DND-41 (cell line): Measurements from ENCODE around the gene MEP1A.

Experiments used
- ATAC-seq: fragments of 200-7000 bp; cut with Tn5 transposase; 3 replicates; pipeline ENCODE4 v1.9.1; 2021; ENCODE audit warnings: low read depth; ENCODE audit not compliant: insufficient read depth
- DNase-seq: peaks from one replicate; pipeline ENCODE4 v3.0.0-alpha.2; 2020
- H2AFZ ChIP-seq: 2 replicates; pipeline ENCODE4 v1.6.0; 2012; ENCODE audit warnings: low read depth, low read length
- H3K27ac ChIP-seq: 2 replicates; pipeline ENCODE4 v1.5.1; 2012; ENCODE audit warnings: low read length, inconsistent platforms
- H3K27me3 ChIP-seq: fragments of 200-600 bp; sonication (generic); 2 replicates; pipeline ENCODE4 v1.6.0; 2012; ENCODE audit warnings: low read length, mild to moderate bottlenecking, inconsistent platforms; ENCODE audit not compliant: insufficient read depth, poor library complexity
- H3K36me3 ChIP-seq: 2 replicates; pipeline ENCODE4 v1.5.1; 2012; ENCODE audit warnings: low read length, inconsistent platforms; ENCODE audit not compliant: insufficient read depth
- H3K4me1 ChIP-seq: 2 replicates; pipeline ENCODE4 v1.5.1; 2012; ENCODE audit warnings: mild to moderate bottlenecking, low read length; ENCODE audit not compliant: insufficient read depth
- H3K4me2 ChIP-seq: 2 replicates; pipeline ENCODE4 v1.6.0; 2012; ENCODE audit warnings: mild to moderate bottlenecking, moderate library complexity, low read length, inconsistent platforms; ENCODE audit not compliant: insufficient read depth
- H3K4me3 ChIP-seq, 2 experiments: fragments of 200-600 bp in 1 of 2; shearing (Covaris generic) in 1 of 2; 2 replicates each; pipeline ENCODE4 v1.5.1; 2012 to 2016; ENCODE audit warnings: inconsistent platforms in 2 of 2, low read length in 2 of 2, mild to moderate bottlenecking in 2 of 2, low read depth in 1 of 2, moderate library complexity in 1 of 2
- H3K79me2 ChIP-seq: 2 replicates; pipeline ENCODE4 v1.6.0; 2012; ENCODE audit warnings: low read length, inconsistent platforms; ENCODE audit not compliant: insufficient read depth
- H3K9ac ChIP-seq: 2 replicates; pipeline ENCODE4 v1.6.0; 2012; ENCODE audit warnings: low read depth, mild to moderate bottlenecking, inconsistent platforms, low read length, moderate library complexity
- H3K9me3 ChIP-seq: 2 replicates; pipeline ENCODE4 v1.5.1; 2012; ENCODE audit warnings: low read length, moderate library complexity, mild to moderate bottlenecking, inconsistent platforms; ENCODE audit not compliant: insufficient read depth, severe bottlenecking
- H4K20me1 ChIP-seq: 2 replicates; pipeline ENCODE4 v1.6.0; 2012; ENCODE audit warnings: low read length; ENCODE audit not compliant: insufficient read depth
- EZH2 ChIP-seq: IDR thresholded peaks from 3 replicates; pipeline ENCODE4 v1.6.1; 2012; ENCODE audit warnings: borderline replicate concordance, low read depth, mild to moderate bottlenecking, moderate library complexity, low read length, inconsistent platforms; ENCODE audit not compliant: severe bottlenecking
- TF ChIP-seq, protein P1 (sequence below): IDR thresholded peaks from 2 replicates; pipeline ENCODE4 v1.5.1; 2012; ENCODE audit warnings: borderline replicate concordance, low read length, moderate library complexity, mild to moderate bottlenecking; ENCODE audit not compliant: poor library complexity, severe bottlenecking; ENCODE audit errors: extremely low read depth

The MEP1A gene

DNA sequence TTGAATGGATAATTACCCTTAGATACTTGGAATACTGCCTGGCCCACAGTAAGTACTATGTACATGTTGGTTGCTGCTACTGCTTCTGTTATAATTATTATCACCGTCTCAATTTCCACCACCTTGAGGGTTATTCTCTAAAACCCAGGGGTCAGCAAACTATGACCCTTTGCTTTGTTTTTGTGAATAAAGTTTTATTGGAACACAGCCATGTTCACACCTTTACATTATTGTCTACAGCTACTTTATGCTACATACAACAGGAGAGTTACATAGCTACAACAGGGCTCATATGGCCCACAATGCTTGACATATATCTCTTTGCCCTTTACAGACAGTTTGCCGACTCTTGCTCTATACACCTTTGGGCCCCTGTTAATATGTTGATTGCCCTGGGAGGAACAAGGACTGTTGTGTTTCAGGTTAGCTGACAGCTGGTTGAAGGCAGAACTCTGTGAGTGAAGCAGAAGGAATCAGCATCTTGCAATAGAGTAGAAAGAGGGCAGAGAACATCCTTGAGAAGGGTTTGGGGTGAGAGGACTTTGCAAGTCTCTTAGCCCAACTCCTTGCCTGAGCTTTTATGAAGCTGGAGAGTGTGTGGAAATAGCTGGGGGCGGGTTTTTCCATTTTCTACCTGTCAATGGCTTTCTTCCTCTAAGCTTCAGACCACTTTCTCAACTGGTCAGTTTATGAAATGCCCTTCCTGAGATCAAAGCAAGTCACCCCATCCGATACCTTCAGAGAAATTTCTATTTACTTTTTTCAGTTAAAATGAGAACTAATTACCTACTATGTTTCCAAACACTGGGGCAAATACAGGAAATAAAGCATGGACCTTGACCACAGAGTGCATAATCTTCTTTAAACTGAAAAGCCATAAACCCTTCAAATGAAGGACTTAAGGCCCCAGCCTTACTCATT, 3.5 kb upstream of the MEP1A start:
- no peak overlapping the region for H2AFZ ChIP-seq

DNA sequence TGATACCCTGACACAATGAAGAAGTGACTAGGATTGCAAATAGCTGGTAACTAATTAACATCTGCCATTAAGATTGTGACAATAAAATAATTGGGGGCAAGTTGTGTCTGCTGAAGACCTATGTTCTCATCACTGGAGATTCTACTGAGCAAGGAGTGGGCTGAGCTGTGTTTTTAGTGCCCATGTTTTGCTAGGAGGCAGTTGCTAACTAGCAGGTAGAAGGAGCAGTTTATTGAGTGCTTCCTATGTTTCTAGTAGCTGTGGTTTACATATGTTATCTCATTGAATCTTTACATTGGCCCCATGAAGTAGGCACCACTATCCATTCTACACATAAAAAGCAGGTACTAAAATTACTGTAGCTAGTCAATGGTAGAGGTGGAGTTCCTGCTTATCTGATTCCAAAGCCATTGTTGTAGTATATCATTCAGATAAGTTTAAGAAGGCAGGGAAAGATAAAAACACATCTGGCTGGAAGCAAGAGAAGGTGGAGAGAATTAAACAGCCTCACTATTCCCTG, 2.8 kb upstream of the MEP1A start:
- no peaks in the 10 kb centered on the region for H3K79me2 ChIP-seq
- ATAC-seq, result no peak

More for the DNA sequence above, 3.5 kb upstream of the MEP1A start:
- ATAC-seq (no peak), DNase-seq (no peak)
- Histone ChIP-seq H3K4me2 (no peak overlapping the region), H4K20me1 (no peaks in the 10 kb centered on the region), H3K9me3 (no peaks in the 10 kb centered on the region), H3K9ac (no peak overlapping the region), H3K27ac (no peak overlapping the region), H3K79me2 (no peaks in the 10 kb centered on the region), H3K4me1 (no peaks in the 10 kb centered on the region), H3K4me3 (no peak overlapping the region), H3K36me3 (no peaks in the 10 kb centered on the region), H3K27me3 (no peaks in the 10 kb centered on the region)
- TF ChIP-seq, protein P1, sequence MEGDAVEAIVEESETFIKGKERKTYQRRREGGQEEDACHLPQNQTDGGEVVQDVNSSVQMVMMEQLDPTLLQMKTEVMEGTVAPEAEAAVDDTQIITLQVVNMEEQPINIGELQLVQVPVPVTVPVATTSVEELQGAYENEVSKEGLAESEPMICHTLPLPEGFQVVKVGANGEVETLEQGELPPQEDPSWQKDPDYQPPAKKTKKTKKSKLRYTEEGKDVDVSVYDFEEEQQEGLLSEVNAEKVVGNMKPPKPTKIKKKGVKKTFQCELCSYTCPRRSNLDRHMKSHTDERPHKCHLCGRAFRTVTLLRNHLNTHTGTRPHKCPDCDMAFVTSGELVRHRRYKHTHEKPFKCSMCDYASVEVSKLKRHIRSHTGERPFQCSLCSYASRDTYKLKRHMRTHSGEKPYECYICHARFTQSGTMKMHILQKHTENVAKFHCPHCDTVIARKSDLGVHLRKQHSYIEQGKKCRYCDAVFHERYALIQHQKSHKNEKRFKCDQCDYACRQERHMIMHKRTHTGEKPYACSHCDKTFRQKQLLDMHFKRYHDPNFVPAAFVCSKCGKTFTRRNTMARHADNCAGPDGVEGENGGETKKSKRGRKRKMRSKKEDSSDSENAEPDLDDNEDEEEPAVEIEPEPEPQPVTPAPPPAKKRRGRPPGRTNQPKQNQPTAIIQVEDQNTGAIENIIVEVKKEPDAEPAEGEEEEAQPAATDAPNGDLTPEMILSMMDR, result no peak
- TF ChIP-seq EZH2, result no peak

DNA sequence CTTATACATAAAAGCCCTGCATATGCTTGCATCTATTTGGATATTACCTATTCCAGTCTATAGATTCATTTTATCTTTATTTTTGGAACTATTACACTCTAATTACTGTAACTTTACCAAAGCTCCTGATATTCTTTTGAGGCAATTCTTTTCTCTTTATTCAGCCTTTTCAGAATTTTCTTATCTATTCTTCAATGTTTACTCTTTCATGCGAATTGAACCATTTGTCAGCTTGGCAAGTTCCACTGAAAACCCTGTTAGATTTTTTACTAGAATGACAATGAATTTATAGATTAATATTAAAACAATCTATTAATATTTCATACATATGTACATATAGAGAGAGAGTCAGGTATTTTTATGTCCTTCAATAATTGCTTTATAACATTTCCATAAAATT, 554 bp upstream of the MEP1A start:
- Histone ChIP-seq H3K27ac (no peak overlapping the region), H3K79me2 (no peaks in the 10 kb centered on the region), H3K9me3 (no peaks in the 10 kb centered on the region), H3K4me1 (no peaks in the 10 kb centered on the region), H3K4me2 (no peak overlapping the region), H3K4me3 (no peak overlapping the region), H3K27me3 (no peaks in the 10 kb centered on the region), H2AFZ (no peak overlapping the region), H3K36me3 (no peaks in the 10 kb centered on the region), H4K20me1 (no peaks in the 10 kb centered on the region), H3K9ac (no peak overlapping the region)
- TF ChIP-seq, protein P1, result no peak
- no peak for TF ChIP-seq EZH2
- DNase-seq (no peak), ATAC-seq (no peak)

More for the DNA sequence above, 2.8 kb upstream of the MEP1A start:
- no peak overlapping the region for H3K9ac ChIP-seq
- TF ChIP-seq, protein P1, result no peak
- TF ChIP-seq EZH2, result no peak
- no peaks in the 10 kb centered on the region for H3K27me3 ChIP-seq
- DNase-seq, result no peak
- no peaks in the 10 kb centered on the region for H4K20me1 ChIP-seq
- H2AFZ ChIP-seq, result no peak overlapping the region
- H3K4me1 ChIP-seq, result no peaks in the 10 kb centered on the region
- no peaks in the 10 kb centered on the region for H3K36me3 ChIP-seq
- no peaks in the 10 kb centered on the region for H3K9me3 ChIP-seq
- H3K27ac ChIP-seq, result no peak overlapping the region
- no peak overlapping the region for H3K4me3 ChIP-seq
- H3K4me2 ChIP-seq, result no peak overlapping the region
